ENCODE results near the gene HNF1B.

The HNF1B gene

DNA sequence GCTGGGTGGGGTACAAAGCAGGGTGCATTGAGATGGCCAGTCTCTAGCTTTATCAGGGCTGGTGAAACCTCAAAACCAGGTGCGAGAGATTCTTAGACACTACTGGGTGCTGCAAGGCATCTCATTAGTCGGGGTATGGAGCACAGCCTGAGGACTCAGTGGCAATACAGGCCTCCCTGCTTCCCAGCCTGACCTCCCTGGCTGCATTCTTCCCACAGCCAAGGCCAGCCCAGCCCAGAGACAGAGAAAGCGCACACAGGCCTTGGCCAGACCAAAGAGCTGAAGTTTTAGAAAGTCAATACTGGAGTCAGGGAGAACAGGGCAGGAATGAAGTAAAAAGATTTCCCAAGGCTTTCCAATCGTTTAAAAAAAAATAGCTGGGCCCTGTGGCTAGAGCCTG is 12.5 kb downstream of the HNF1B start:
- no peak overlapping the region for H3K4me2 ChIP-seq (ENCODE audit: low read length)
- H3K9ac ChIP-seq = no peak overlapping the region
- no peaks in the 10 kb centered on the region for H3K79me2 ChIP-seq
- H3K9me3 ChIP-seq (ENCODE audit: control insufficient read depth, low read length) = no peaks in the 10 kb centered on the region
- TF ChIP-seq CTCF (IDR thresholded peaks at IDR 0.05) = no peak
- no peak overlapping the region for H2AFZ ChIP-seq
- H3K4me3 ChIP-seq (ENCODE audit: low read depth, low read length) = no peak overlapping the region
- H3K4me1 ChIP-seq = no peaks in the 10 kb centered on the region
- no peak overlapping the region for H3K27ac ChIP-seq
- no peaks in the 10 kb centered on the region for H3K36me3 ChIP-seq (ENCODE audit: control insufficient read depth, insufficient read depth, low read length)
- no peaks in the 10 kb centered on the region for H3K27me3 ChIP-seq (ENCODE audit: control insufficient read depth, insufficient read depth, low read length)

DNA sequence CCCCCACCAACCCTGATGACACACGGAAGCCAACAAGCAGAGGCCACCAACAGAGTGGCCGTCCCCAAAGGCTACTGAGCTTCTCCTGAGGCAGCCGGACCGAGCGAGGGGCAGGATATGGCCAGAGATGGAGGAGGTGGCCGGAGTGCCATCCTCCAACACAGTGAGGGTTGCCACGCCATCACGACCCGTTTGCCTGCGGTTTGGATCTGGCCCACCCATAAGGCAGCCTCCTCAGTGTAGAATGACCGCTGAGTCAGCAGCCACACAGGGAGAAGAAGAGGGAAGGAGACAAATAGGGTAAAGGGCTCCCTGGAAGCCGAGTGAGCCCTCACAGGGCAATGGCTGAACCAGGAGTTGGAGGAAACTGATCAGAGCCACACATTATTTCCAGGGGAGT is 13.8 kb downstream of the HNF1B start:
- Histone ChIP-seq H3K27me3 (ENCODE audit: control insufficient read depth, insufficient read depth, low read length) (no peaks in the 10 kb centered on the region), H3K36me3 (ENCODE audit: control insufficient read depth, insufficient read depth, low read length) (no peaks in the 10 kb centered on the region), H3K9ac (no peak overlapping the region), H3K4me1 (no peaks in the 10 kb centered on the region), H3K79me2 (no peaks in the 10 kb centered on the region), H3K9me3 (ENCODE audit: control insufficient read depth, low read length) (no peaks in the 10 kb centered on the region), H3K27ac (no peak overlapping the region), H3K4me2 (ENCODE audit: low read length) (no peak overlapping the region), H2AFZ (no peak overlapping the region), H3K4me3 (ENCODE audit: low read depth, low read length) (no peak overlapping the region)
- TF ChIP-seq CTCF (IDR thresholded peaks at IDR 0.05) = no peak

GRCh38 chr17:37729905-37730304 is 15.0 kb downstream of the HNF1B start:
- H3K27ac ChIP-seq = no peak overlapping the region
- no peaks in the 10 kb centered on the region for H3K36me3 ChIP-seq (ENCODE audit: control insufficient read depth, insufficient read depth, low read length)
- no peaks in the 10 kb centered on the region for H3K27me3 ChIP-seq (ENCODE audit: control insufficient read depth, insufficient read depth, low read length)
- H3K79me2 ChIP-seq = no peaks in the 10 kb centered on the region
- H3K9me3 ChIP-seq (ENCODE audit: control insufficient read depth, low read length) = no peaks in the 10 kb centered on the region
- H3K9ac ChIP-seq = no peak overlapping the region
- H3K4me3 ChIP-seq (ENCODE audit: low read depth, low read length) = no peak overlapping the region
- H3K4me2 ChIP-seq (ENCODE audit: low read length) = no peak overlapping the region
- no peak for TF ChIP-seq CTCF (IDR thresholded peaks at IDR 0.05)
- H2AFZ ChIP-seq = no peak overlapping the region
- no peaks in the 10 kb centered on the region for H3K4me1 ChIP-seq

DNA sequence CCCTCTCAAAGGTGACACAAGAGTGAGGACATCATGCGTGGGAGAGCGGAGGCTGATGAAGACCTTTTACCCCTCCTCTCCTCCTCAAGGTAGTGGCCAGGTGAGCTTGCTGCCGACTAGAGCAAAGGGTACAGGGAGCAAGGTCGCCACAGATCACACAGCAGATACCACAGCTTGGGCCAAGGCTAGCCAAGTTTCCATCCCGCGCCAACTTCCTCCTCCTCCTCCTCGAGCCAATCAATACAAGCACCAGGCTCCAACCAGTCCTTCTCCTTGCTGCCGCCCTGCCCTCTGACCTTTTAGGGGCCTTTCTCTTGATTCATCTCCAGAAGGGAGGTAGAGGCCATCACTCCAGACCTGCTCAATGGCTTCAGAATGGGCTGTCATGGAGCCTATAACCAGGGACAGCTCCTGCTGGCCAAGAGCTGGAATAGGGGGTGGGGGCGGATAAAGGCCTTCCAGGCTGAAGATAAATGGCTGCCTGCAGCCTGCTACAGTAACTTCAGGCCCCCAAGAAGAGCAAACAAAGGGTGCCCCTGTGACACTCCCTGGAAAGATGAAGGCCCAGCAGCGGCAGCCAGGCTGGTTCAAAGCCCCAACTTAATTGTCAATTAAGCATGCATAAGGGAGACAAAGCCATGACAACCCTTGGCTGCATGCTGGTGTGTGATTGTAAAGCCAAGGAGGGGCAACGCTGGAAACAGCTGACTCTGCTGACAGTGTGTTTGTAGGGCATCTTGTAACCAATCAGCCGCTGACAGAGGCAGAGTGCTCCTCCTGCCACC is 17.8 kb downstream of the HNF1B start:
- Histone ChIP-seq H3K4me1 (no peaks in the 10 kb centered on the region), H3K4me2 (ENCODE audit: low read length) (no peak overlapping the region), H3K4me3 (ENCODE audit: low read depth, low read length) (no peak overlapping the region), H3K79me2 (no peaks in the 10 kb centered on the region), H3K36me3 (ENCODE audit: control insufficient read depth, insufficient read depth, low read length) (no peaks in the 10 kb centered on the region), H3K9ac (no peak overlapping the region), H3K27me3 (ENCODE audit: control insufficient read depth, insufficient read depth, low read length) (no peaks in the 10 kb centered on the region), H2AFZ (no peak overlapping the region), H3K9me3 (ENCODE audit: control insufficient read depth, low read length) (no peaks in the 10 kb centered on the region), H3K27ac (no peak overlapping the region)
- no peak for TF ChIP-seq CTCF (IDR thresholded peaks at IDR 0.05)

DNA sequence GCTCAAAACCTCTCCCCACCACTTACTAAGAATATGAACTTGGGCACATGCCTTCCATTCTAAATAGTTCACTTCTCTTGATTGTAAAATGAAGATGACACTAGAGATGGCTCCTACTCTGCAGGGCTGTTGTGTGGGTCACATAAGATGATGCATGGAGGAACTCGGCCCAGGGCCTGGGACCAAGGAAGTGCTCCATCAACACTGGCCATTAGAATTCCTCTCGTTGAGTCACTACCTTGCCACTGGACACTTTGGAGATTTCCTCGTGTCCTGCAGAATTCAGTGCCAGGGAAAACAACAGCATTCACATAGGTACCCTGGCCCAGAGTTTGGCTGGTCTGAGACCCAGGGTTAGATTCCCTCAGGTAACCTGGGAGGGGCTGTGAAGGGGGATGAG is 18.6 kb downstream of the HNF1B start:
- Histone ChIP-seq H3K4me2 (ENCODE audit: low read length) (no peak overlapping the region), H3K27me3 (ENCODE audit: control insufficient read depth, insufficient read depth, low read length) (no peaks in the 10 kb centered on the region), H3K4me1 (no peaks in the 10 kb centered on the region), H3K36me3 (ENCODE audit: control insufficient read depth, insufficient read depth, low read length) (no peaks in the 10 kb centered on the region), H3K9me3 (ENCODE audit: control insufficient read depth, low read length) (no peaks in the 10 kb centered on the region), H2AFZ (no peak overlapping the region), H3K4me3 (ENCODE audit: low read depth, low read length) (no peak overlapping the region), H3K9ac (no peak overlapping the region), H3K27ac (no peak overlapping the region), H3K79me2 (no peaks in the 10 kb centered on the region)
- TF ChIP-seq CTCF (IDR thresholded peaks at IDR 0.05) = no peak
